Neutrophil (primary cell): Measurements from ENCODE around the gene RNF13.
A peak's percentile ranks its signal among the peaks of the same experiment; 100 is the strongest.
"Not testable (repeated sequence)": the region's sequence is repeated elsewhere in the genome, so short reads cannot be mapped to it uniquely, and the experiment has no call there.

Source experiments
- H3K27ac ChIP-seq: fragments of 200-600 bp; sonication (generic); 2 replicates; pipeline ENCODE4 v1.5.1; 2016; ENCODE audit warnings: mild to moderate bottlenecking, moderate library complexity
- H3K27me3 ChIP-seq: fragments of 200-600 bp; sonication (generic); 2 replicates; pipeline ENCODE4 v1.6.0; 2016; ENCODE audit warnings: mild to moderate bottlenecking
- H3K36me3 ChIP-seq: fragments of 200-600 bp; sonication (generic); 2 replicates; pipeline ENCODE4 v1.5.1; 2017
- H3K4me1 ChIP-seq, 2 experiments: fragments of 200-600 bp in 1 of 2; sonication (generic) in 1 of 2; 1 replicate in 1 of 2; 2 replicates in 1 of 2; pipeline versions ENCODE4 v1.5.1 to v1.6.1; 2013 to 2016; ENCODE audit warnings: low read depth in 1 of 2, low read length in 1 of 2, mild to moderate bottlenecking in 1 of 2, moderate library complexity in 1 of 2; ENCODE audit not compliant: control insufficient read depth in 1 of 2, insufficient read depth in 1 of 2
- H3K4me3 ChIP-seq, 2 experiments: fragments of 200-600 bp in 1 of 2; sonication (generic) in 1 of 2; 1 replicate in 1 of 2; 2 replicates in 1 of 2; pipeline ENCODE4 v1.5.1; 2013 to 2016; ENCODE audit warnings: low read depth in 1 of 2, low read length in 1 of 2, mild to moderate bottlenecking in 1 of 2, moderate library complexity in 1 of 2
- H3K9me3 ChIP-seq: fragments of 200-600 bp; sonication (generic); 2 replicates; pipeline ENCODE4 v1.5.1; 2016
- TF ChIP-seq, protein P1 (sequence below): fragments of 200-600 bp; sonication (generic); IDR thresholded peaks from 2 replicates; pipeline ENCODE4 v1.5.1; 2016; ENCODE audit warnings: antibody characterized with exemption

RNF13 gene

DNA sequence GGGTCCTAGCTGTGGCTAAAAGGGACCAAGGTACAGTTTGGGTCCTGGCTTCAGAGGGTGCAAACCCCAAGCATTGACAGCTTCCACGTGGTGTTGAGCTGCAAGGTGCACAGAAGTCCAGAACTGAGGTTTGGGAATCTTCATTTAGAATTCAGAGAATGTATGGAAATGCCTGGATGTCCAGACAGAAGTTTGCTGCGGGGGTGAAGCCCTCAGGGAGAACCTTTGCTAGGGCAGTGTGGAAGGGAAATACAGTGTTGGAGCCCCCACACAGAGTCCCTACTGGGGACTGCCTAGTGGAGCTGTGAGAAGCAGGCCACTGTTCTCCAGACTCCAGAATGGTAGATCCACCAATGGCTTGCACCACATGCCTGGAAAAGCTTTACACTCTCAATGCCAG is 17.9 kb downstream of the RNF13 start:
- no peak overlapping the region for H3K4me3 ChIP-seq
- H3K27ac ChIP-seq, result peak overlapping the region; percentile 14
- TF ChIP-seq, protein P1, sequence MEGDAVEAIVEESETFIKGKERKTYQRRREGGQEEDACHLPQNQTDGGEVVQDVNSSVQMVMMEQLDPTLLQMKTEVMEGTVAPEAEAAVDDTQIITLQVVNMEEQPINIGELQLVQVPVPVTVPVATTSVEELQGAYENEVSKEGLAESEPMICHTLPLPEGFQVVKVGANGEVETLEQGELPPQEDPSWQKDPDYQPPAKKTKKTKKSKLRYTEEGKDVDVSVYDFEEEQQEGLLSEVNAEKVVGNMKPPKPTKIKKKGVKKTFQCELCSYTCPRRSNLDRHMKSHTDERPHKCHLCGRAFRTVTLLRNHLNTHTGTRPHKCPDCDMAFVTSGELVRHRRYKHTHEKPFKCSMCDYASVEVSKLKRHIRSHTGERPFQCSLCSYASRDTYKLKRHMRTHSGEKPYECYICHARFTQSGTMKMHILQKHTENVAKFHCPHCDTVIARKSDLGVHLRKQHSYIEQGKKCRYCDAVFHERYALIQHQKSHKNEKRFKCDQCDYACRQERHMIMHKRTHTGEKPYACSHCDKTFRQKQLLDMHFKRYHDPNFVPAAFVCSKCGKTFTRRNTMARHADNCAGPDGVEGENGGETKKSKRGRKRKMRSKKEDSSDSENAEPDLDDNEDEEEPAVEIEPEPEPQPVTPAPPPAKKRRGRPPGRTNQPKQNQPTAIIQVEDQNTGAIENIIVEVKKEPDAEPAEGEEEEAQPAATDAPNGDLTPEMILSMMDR, result no peak
- no peaks in the 10 kb centered on the region for H3K36me3 ChIP-seq
- H3K27me3 ChIP-seq, result no peaks in the 10 kb centered on the region
- no peaks in the 10 kb centered on the region for H3K4me1 ChIP-seq
- H3K9me3 ChIP-seq, result no peaks in the 10 kb centered on the region

DNA sequence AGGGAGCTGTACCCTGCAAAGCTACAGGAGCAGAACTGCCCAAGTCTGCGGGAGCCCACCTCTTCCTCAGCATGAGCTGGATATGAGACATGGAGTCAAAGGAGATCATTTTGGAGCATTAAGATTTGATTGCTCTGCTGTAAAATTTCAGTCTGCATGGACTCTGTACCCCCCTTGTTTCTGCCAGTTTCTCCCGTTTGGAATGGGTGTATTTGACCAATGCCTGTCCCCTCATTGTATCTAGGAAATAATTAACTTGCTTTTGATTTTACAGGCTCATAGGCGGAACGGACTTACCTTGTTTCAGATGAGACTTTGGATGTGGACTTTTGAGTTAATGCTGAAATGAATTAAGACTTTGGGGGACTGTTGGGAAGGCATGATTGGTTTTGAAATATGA is 18.3 kb downstream of the RNF13 start:
- Histone ChIP-seq H3K36me3 (no peaks in the 10 kb centered on the region), H3K4me1 (no peaks in the 10 kb centered on the region), H3K27ac (no peak overlapping the region), H3K9me3 (no peaks in the 10 kb centered on the region), H3K27me3 (no peaks in the 10 kb centered on the region), H3K4me3 (no peak overlapping the region)
- TF ChIP-seq, protein P1, result no peak

DNA sequence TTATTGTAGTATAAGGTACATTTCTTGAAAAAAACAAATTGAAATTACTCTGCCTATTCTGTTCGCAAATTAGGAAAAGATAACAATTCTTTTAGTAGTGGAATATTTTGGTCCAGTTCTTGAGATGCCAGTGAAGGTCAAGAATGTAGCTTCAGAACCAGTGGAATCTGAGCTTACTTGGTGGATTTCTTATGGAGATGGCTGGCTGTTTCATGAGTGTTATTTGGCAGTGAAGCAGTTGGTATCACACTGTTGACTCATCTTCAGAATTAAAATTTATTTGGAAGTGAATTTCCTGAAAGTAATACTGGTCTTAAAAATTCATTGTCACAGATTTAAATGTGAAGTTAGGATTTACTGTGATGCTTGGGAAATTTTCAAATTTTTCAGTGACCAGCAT is 19.1 kb downstream of the RNF13 start:
- Histone ChIP-seq H3K27ac (no peak overlapping the region), H3K9me3 (no peaks in the 10 kb centered on the region), H3K4me1 (no peaks in the 10 kb centered on the region), H3K27me3 (no peaks in the 10 kb centered on the region), H3K36me3 (no peaks in the 10 kb centered on the region), H3K4me3 (no peak overlapping the region)
- TF ChIP-seq, protein P1, result no peak

DNA sequence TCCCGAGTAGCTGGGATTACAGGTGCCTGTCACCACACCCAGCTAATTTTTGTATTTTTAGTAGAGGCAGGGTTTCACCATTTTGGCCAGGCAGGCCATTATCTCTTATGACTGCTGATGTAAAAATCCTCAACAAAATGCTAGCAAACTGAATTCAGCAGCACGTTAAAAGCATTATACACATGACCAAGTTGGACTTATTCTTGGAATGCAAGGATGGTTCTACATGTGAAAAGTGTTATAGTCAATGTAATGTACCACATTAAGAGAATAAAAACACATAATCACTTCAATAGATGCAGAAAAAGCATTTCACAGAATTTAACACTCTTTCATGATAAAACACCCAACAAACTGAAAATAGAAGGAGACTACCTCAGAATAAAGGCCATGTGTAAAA is 20.2 kb downstream of the RNF13 start:
- H3K36me3 ChIP-seq, result no peaks in the 10 kb centered on the region
- H3K4me3 ChIP-seq, result no peak overlapping the region
- no peak overlapping the region for H3K27ac ChIP-seq
- H3K9me3 ChIP-seq, result no peaks in the 10 kb centered on the region
- H3K4me1 ChIP-seq, result no peaks in the 10 kb centered on the region
- H3K27me3 ChIP-seq, result no peaks in the 10 kb centered on the region
- TF ChIP-seq, protein P1, result no peak

DNA sequence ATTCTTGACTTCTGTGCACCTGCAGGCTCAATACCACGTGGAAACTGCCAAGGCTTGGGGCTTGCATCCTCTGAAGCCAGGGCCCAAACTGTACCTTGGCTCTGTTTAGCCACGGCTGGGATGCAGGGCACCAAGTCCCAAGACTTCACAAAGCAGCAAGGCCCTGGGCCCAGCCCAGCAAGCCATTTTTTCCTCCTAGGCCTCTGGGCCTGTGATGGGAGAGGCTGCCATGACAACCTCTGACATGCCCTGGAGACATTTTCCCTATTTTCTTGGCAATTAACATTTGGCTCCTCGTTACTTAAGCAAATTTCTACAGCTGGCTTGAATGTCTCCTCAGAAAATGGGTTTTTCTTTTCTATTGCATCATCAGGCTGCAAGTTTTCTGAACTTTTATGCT is 25.5 kb downstream of the RNF13 start:
- not testable (repeated sequence) for H3K4me1 ChIP-seq, H3K9me3 ChIP-seq, H3K36me3 ChIP-seq, H3K27me3 ChIP-seq, H3K4me3 ChIP-seq
- H3K27ac ChIP-seq, result peak overlapping the region; percentile 23

DNA sequence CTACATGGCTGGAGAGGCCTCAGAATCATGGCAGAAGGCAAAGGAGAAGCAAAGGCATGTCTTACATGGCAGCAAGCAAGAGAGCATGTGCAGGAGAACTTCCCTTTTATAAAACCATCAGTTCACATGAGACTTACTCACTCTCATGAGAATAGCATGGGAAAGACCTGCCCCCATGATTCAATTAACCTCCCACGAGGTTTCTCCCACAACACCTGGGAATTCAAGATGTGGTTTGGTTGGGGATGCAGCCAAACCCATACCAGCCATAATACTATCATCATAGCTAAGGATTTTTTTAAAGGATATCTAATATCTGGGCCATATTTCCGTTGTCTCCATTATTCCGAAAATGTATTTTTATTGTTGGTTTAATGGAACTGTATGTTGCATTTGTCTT is 26.5 kb downstream of the RNF13 start:
- not testable (repeated sequence) for H3K27me3 ChIP-seq, H3K36me3 ChIP-seq, H3K4me3 ChIP-seq, H3K4me1 ChIP-seq, H3K9me3 ChIP-seq
- H3K27ac ChIP-seq, result peak overlapping the region; percentile 58

DNA sequence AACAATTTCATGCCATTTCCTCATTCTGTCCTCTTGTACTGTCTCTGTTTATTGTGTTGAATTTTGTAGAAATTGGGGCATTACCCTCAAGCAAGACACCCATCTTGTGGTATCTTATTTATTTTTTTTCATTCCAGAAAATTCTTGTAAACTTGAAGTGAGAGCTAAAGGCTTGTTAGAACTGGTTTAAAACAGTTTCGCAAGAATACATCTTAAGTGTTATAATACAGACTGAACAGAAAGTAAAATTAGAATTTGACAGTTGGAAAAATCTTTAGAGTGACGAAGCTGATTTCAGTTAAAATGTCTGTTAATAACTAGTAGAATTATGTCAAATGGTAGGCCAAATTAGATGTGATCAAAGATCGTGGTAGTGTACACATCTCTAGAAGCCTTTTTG is 26.9 kb downstream of the RNF13 start:
- Histone ChIP-seq H3K4me1 (peaks cover 0 to 6% of the 10 kb centered on the region in 2 experiments), H3K4me3 (no peak overlapping the region), H3K27me3 (no peaks in the 10 kb centered on the region), H3K9me3 (no peaks in the 10 kb centered on the region), H3K36me3 (no peaks in the 10 kb centered on the region), H3K27ac (peak overlapping the region; percentile 58)
- TF ChIP-seq, protein P1, result no peak
